SK-N-SH (cell line): ENCODE measurements around the gene MTHFD1L.

Experiments
- CTCF ChIP-seq: fragments of 200-600 bp; sonication (generic); IDR thresholded peaks from 2 replicates; pipeline ENCODE4 v1.6.1; 2017; ENCODE audit warnings: antibody characterized with exemption, mild to moderate bottlenecking, moderate library complexity
- EZH2phosphoT487 ChIP-seq: fragments of 200-600 bp; sonication (generic); IDR thresholded peaks from 2 replicates; pipeline ENCODE4 v1.6.1; 2017; ENCODE audit warnings: low read depth, mixed run types, mild to moderate bottlenecking, antibody characterized with exemption, moderate library complexity, borderline replicate concordance
- FOSL2 ChIP-seq: IDR thresholded peaks from 2 replicates; pipeline ENCODE4 v1.4.0; 2012; ENCODE audit warnings: low read depth, mild to moderate bottlenecking, moderate library complexity, borderline replicate concordance
- JUND ChIP-seq: IDR thresholded peaks from 2 replicates; pipeline ENCODE4 v1.4.0; 2012
- MAX ChIP-seq: IDR thresholded peaks from 2 replicates; pipeline ENCODE4 v1.4.0; 2012; ENCODE audit warnings: low read depth
- POLR2AphosphoS5 ChIP-seq: IDR thresholded peaks from 2 replicates; pipeline ENCODE4 v1.6.1; 2012; ENCODE audit warnings: low read depth, low read length
- RAD21 ChIP-seq: IDR thresholded peaks from 2 replicates; pipeline ENCODE4 v1.6.1; 2012; ENCODE audit warnings: mild to moderate bottlenecking, low read length
- REST ChIP-seq: IDR thresholded peaks from 2 replicates; pipeline ENCODE4 v1.6.1; 2012; ENCODE audit warnings: mild to moderate bottlenecking, low read depth, low read length, moderate library complexity
- TAF1 ChIP-seq: IDR thresholded peaks from 2 replicates; pipeline ENCODE4 v1.6.1; 2012; ENCODE audit warnings: low read depth, mild to moderate bottlenecking, low read length, moderate library complexity, borderline replicate concordance
- USF2 ChIP-seq: fragments of 150-350 bp; IDR thresholded peaks from 2 replicates; pipeline ENCODE4 v1.6.1; 2017; ENCODE audit warnings: antibody characterized with exemption, low read length, low read depth, borderline replicate concordance

- TF ChIP-seq CTCF (no peak), TAF1 (no peak), EZH2phosphoT487 (no peak), POLR2AphosphoS5 (no peak), FOSL2 (no peak), USF2 (no peak), JUND (no peak), REST (no peak), RAD21 (no peak), MAX (no peak)
Measured at GRCh38 chr6:151051164-151051563, 185.7 kb downstream of the MTHFD1L start.
